ACHN (cell line): ENCODE measurements around the gene LYZ.

ENCODE experiments used
- DNase-seq: peaks from one replicate; pipeline ENCODE4 v3.0.0-alpha.2; 2015
- in situ Hi-C: cut with HindIII; loops from 2 replicates; pipeline ENCODE4 v1.10.0; 2017; ENCODE audit warnings: low sequenced_read_pairs, low pct_ligation_motif_present, low pct_unique_long_range_greater_than_20kb

The LYZ gene

GRCh38 chr12:69337311-69338090 is 10.7 kb upstream of the LYZ start:
- no peak for DNase-seq
- in situ Hi-C loops: no loop called here

GRCh38 chr12:69338120-69338859 is 9.9 kb upstream of the LYZ start:
- in situ Hi-C loops: no loop called here
- no peak for DNase-seq

DNA sequence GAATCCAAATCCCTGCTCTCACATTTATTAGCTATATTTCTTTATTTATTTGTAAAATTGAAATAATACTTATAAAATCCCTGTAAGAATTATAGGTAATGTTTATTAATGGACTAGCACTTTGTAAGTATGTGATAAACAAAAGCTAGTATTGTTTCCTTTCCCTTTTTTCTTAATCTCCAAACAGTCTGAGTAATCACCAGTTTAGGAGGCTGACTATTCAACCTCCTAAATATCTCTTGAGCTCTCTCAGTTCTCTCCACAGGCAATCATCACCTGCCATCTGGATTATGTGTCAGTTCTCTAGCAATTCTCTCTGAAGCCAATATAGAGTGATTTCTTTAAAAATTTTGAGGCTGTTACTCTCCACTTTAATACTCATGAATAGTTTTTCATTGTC is 9.2 kb upstream of the LYZ start:
- in situ Hi-C loops: no loop called here
- DNase-seq: no peak

- in situ Hi-C loops: no loop called here
- no peak for DNase-seq
Measured at GRCh38 chr12:69339999-69340398, 8.2 kb upstream of the LYZ start.

DNA sequence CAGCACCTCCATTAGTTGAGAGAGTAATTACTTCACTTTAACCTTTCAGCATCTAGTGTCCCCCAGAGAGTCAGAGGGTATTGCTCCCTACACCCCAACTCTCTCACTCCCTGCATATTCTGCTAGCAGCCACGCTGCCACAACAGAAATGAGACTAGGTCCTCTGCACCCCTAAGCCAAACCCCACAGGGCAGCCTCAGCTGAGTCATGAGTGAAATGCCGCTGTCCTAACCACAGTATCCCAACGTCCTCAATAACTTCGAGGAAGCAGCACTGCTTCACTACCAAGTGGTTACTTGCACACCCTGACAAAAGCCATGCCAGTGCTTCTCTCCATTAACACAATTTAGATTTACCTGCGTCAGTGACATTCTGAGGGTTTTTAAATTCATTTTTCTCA is 6.9 kb upstream of the LYZ start:
- no peak for DNase-seq
- in situ Hi-C loops: no loop called here

DNA sequence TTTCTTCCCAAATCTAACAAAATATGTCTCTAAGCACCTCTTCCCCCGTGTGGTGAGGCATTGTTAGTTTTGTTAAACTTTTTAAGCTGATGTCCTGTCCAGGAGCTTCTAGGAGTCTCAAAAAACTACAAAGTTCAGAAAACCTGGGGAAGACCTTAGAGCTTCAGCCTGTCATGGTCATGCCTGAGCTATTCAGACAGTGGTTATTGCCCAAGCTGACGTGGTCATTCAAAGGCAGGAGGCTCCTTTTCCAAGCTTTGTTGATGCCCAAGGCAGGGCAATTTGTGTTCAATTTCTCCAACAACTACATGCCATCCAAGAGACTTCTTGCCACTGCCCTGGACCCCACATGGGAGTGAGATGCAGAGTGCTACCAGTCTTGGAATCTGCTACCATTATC is 5.8 kb upstream of the LYZ start:
- DNase-seq: no peak
- in situ Hi-C loops: no loop called here

DNA sequence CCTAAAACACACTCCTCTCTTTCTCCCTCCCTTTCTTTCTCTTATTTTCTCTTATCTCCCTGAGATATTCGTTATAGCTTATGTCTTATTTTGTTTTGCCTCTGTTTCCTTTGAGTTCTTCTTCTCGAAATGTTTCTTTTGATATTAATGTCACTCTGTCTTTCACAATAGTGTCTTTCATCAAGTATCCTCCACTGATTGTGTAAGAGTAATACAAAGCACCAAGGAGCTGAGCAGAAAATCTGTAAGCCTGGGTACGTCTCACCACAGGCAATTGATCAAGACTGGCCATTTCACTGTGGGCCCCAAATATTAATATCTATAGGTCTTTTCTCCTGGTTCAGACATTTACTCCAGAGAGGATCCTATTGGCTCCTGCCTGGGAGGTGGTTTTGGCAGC is 4.8 kb upstream of the LYZ start:
- in situ Hi-C loops: no loop called here

DNA sequence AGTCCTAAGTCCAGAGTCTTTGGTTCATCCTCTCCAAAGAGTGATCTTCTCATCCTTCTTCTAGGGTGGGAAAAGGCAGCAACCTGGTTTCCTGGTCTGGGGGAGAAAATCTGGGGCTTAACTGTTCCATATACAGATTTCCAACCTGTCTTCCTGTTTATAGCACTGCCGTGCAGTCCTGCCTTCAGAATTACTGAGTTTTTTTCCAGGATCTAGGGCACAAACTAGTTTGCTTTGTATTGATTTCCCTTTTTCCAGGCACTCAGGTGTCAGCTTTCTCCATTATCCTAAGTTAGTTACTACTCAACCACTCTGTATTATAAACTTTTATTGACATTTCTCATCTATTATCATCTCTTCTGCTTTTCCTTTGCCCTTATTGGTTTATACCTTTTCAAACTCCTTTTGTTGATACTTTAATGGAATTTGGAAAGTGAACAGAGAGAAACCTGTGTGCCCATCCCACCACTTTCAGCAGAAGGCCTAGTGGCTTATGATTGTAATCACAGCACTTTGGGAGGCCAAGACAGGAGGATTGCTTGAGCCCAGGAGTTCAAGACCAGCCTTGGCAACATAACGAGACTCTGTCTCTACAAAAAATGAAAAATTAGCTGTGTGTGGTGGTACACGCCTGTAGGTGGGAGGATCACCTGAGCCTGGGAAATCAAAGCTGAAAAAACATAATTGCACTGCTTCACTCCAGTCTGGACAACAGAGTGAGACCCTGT is 4.1 kb upstream of the LYZ start:
- in situ Hi-C loops: no loop called here
- DNase-seq: no peak

More for the DNA sequence above, 4.8 kb upstream of the LYZ start:
- DNase-seq: no peak

- in situ Hi-C loops: no loop called here
- DNase-seq: no peak
Measured at GRCh38 chr12:69345077-69345476, 3.1 kb upstream of the LYZ start.

DNA sequence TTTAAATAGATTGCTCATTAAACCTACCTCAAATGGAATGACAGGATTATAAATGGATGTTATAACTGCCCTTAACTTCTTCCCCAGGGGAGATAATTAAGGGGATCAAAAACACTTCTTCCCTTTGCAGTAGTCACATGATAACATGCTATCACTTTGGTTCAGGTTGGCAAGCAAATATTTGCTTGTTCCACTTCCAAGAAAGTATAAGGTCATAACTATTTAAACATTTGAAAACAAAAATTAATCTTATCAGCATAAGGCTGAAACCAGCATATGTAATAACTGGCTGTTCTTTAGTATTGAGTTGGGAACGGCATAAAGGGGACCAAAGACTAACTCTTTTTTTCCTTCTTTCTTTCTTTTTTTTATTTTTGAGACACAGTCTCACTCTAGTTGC is 2.4 kb upstream of the LYZ start:
- in situ Hi-C loops: no loop called here
- no peak for DNase-seq

GRCh38 chr12:69350002-69350626 is 1.9 kb downstream of the LYZ start:
- in situ Hi-C loops: no loop called here
- DNase-seq: no peak

DNA sequence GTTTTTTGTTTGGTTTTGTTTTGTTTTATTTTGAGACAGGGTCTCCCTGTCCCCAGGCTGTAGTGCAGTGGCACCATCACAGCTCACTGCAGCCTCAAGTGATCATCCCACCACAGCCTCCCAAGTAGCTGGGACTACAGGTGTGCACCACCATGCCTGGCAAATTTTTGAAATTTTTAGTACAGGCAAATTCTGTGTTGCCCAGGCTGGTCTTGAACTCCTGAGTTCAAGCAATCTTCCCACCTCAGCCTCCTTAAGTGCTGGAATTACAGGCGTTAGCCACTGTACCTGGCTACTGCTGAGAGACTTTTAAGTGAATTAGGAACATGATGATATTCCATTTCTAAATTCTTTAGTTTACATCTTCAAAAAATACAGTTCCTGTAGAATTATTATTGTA is 2.6 kb downstream of the LYZ start:
- no peak for DNase-seq
- in situ Hi-C loops: no loop called here

DNA sequence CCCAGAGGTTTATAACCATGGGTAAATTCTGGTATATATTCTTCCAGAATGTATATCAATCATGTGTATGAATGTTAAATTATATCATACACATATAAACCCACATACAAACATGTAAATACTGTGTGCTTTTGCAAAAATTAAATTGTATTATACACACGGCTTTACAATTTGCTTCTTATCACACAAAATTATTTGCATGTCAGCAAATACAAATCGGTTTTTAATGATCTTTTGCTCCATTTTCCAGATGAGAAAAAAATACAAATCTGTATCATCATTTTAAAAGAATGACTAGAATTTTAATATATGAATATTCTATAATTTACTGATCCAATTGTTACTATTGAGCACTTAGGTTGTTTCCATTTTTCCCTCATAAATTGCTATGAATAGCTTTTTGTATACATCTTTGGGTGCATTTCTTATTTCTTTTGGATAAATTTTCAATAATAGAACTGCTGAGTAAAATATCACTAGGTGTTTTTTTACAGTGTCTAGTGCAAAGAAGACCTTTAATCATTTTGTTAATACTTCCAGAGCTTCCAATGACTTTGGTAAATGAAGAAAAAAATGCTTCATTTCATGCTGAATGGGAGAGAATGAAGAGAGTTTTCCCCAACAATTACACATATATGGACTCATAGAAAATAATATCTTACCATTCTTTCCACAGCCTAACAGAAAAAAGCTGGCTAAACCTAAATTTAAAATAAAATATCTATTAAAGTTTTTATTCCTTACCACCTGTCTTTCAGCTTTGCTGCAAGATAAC is 3.5 kb downstream of the LYZ start:
- in situ Hi-C loops: no loop called here
- no peak for DNase-seq

DNA sequence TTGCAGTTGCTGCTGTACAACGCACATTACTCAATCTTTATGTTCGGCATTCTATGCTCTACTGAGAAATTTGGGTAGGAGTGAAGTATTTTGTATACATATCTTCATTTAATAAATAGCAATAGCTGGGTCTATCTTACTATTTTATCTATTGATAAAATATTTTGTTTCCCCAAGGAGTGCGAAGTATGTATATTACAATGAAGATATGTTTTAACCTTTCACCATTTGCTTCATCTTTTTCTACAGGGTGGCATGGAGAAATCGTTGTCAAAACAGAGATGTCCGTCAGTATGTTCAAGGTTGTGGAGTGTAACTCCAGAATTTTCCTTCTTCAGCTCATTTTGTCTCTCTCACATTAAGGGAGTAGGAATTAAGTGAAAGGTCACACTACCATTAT is 4.7 kb downstream of the LYZ start:
- no peak for DNase-seq
- in situ Hi-C loops: no loop called here

GRCh38 chr12:69354172-69354555 is 6.0 kb downstream of the LYZ start:
- in situ Hi-C loops: no loop called here
- DNase-seq: no peak

- in situ Hi-C loops: no loop called here
- no peak for DNase-seq
Measured at GRCh38 chr12:69354556-69355187, 6.5 kb downstream of the LYZ start.

- in situ Hi-C loops: no loop called here
- no peak for DNase-seq
Measured at GRCh38 chr12:69355363-69356028, 7.3 kb downstream of the LYZ start.
